Stimulated activated CD8-positive, alpha-beta memory T cell treated with anti-CD3 and anti-CD28 coated beads, Interleukin-2, amount 100 ng/mL, for 48 hours (primary cell): ENCODE results near the gene EFHC2.

Experiments
- DNase-seq, 2 donors: peaks; one replicate each; pipeline ENCODE4 v3.0.0-alpha.2; 2020; ENCODE audit warnings: low read depth in 2 of 2

EFHC2 gene, protein sequence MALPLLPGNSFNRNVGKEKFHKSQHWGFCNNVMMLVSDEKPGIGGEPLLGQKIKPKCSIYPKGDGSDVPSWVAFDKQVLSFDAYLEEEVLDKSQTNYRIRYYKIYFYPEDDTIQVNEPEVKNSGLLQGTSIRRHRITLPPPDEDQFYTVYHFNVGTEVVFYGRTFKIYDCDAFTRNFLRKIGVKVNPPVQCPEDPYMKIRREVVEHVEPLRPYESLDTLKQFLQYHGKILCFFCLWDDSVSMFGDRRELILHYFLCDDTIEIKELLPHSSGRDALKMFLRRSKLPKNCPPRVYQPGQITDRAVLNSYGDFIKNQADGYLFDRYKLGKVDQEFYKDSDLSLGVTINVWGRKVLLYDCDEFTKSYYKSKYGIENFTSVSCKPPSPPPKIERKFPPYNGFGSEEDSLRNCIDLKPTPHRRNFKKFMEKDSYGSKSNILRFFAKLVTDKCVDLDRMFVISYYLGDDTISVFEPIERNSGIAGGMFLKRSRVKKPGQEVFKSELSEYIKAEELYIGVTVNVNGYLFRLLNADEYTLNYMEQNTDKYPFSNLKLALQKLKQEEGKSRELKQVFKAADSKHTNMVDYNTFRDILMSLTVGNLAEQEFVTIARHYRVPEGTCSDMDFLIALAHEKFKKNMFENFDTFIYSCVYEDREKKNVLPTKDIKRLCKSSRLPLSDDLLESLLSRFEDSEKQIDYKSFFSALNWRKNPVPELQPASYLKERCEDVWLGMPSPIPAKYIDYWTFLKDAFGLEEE

DNA sequence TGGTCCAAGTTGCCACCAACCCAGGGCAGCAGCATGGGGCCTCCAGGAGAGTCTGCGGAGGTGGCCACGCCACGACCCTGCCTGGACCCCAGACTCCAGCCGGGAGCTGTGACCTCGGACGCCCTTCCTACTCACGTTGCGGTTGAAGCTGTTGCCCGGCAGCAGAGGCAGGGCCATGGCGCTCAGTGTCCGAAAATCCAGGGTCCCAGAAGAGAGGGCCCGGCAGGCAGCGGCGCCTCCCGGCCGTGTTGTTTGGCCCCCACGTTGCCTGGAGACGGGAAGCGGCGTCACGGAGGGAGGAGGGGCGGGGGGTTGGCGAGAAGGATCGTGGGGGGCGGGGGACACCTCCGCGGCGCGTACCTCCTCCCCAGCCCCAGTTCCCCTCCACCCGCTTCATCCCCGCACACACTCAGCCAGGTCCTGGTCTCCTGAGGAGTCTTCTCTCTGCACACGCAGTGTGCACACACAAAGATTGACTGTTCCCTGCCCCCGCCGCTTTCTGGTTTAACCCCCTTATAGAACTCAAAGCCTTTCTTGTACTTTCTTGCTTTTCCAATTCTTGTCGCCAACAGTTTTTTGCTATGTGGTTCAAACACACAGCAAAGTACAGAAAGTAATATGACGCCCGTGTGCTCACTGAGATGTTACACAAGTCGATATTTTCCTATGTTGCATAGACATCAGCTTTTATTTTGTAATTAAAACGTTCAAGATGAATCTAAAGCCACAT, at the start of gene EFHC2:
TSS of gene EFHC2 (minus strand) at position 261 of the 730 bp plus-strand sequence. CDS start at position 177, 84 bp downstream.
- DNase-seq = peak in 1 of 2 donors; percentile 24

DNA sequence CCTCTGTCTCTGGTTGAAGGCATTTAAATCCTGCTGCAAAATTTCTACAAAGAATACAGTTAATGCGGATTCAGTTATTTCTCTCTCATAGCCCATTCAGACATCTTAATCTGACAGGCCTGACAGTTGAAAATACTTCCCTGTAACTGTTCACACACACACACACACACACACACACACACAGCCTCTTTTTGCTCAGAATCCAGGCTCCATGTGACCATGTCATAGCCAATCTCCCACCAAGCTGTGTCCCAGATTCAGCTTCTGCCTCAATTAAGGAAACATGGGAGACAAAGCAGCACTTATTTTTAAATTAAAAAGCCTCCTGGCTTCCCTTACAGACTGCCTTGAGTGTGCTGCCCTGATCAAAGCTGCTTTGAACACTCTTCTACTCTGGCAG, 49.3 kb upstream of the EFHC2 start:
- no peak for DNase-seq

- no peak for DNase-seq
Observed at GRCh38 chrX:44384688-44385338, 41.3 kb upstream of the EFHC2 start.

GRCh38 chrX:44382871-44383270, 39.4 kb upstream of the EFHC2 start:
- DNase-seq = no peak

- no peak for DNase-seq
Observed at GRCh38 chrX:44352758-44353157, 9.3 kb upstream of the EFHC2 start.

GRCh38 chrX:44349561-44349960, 6.1 kb upstream of the EFHC2 start:
- DNase-seq = no peak

GRCh38 chrX:44344687-44345086, 1.2 kb upstream of the EFHC2 start:
- DNase-seq = no peak

- DNase-seq = peak; percentile 23 to 39
Observed at GRCh38 chrX:44344194-44344593, 722 bp upstream of the EFHC2 start.

- DNase-seq = no peak
Observed at GRCh38 chrX:44342866-44343265, 606 bp downstream of the EFHC2 start.

- DNase-seq = no peak
Observed at GRCh38 chrX:44338361-44338760, 5.1 kb downstream of the EFHC2 start.

DNA sequence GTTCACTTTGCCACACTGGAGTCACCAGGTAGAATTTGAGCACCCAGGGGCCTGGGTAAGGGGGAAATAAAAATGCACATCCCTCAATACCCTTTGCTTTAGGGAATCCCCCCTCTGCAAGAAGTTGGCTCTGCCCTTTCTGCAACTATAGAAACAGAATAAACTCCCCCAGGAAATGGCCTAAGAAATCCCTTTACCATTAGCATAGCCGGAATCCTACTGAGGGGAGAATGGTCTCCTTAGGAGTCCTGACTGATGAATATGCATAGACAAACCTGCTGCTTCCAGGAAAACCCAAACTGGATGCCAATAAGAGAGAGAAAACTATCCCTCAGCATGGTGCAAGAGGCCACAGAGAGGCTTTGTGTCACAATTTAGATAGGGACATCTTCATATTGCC, 11.0 kb downstream of the EFHC2 start:
- no peak for DNase-seq

GRCh38 chrX:44330227-44330626, 13.2 kb downstream of the EFHC2 start:
- DNase-seq = no peak

GRCh38 chrX:44319550-44319949, 23.9 kb downstream of the EFHC2 start:
- no peak for DNase-seq

DNA sequence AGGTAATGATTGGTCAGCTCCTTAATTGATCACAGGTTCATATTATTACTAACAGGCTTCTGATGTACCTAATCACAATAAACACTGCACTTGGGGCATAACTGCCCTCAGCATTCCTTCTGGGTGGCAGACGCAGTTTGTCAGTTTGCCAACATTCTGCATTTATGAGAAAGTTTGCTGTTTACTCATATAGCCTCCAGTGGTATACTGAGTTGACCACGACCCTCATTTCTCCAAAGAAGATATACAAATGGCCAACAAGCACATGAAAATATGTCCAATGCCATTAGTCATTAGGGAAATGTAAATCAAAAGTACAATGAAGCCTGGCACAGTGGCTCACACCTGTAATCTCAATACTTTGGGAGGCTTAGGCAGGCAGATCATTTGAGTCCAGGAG, 26.3 kb downstream of the EFHC2 start:
- no peak for DNase-seq

DNA sequence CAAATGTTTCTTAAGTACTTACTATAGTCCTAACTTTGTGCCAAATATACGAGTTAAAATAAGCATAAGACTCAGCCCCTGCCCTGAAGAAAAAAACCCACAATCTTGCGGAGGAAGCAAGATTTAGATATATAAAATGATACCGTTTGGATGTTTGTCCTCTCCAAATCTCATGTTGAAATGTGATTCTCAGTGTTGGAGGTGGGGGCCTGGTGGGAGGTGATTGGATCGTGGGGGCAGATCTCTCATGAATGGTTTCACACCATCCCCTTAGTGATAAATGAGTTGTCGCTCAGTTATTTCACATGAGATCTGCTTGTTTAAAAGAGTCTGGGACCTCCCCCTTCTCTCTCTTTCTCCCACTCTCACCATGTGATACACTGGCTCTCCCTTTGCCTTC, 28.7 kb downstream of the EFHC2 start:
- DNase-seq = no peak

- DNase-seq = no peak
Observed at GRCh38 chrX:44314259-44314734, 29.2 kb downstream of the EFHC2 start.

DNA sequence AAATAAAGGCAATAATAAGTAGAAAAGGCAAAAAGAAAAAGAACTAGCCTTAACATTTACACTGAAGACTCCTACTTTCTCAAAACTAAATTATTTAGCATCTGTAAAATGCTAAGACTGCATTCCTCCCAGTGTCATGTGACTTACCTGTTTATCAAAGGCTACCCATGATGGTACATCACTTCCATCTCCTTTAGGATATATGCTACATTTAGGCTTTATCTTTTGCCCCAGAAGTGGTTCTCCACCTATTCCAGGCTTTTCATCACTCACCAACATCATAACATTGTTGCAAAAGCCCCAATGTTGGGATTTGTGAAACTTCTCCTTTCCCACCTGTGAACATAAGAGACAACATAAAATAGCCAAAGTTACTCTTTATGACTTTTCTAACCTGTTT, 31.1 kb downstream of the EFHC2 start:
- no peak for DNase-seq

DNA sequence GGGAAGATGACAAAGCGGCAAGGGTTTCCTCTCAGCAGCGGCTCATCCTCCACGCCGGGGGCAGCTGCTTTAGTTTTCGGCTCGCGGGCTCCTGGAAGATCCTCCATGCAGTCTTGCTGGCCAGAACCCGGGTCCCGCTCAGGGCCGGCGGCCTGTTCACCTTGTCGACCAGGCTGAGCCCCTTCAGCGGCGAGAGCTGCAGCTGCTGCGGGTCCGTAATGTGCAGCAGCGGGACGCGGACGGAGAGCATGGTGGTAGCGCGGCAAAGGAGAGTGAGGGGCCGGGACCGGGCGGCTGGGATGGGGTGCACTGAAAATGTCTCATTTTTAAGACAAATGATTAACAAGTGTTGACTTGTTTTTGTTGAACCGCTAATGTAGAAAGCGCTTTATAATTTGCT, 33.2 kb downstream of the EFHC2 start:
- no peak for DNase-seq

- DNase-seq = no peak
Observed at GRCh38 chrX:44308869-44309268, 34.6 kb downstream of the EFHC2 start.

DNA sequence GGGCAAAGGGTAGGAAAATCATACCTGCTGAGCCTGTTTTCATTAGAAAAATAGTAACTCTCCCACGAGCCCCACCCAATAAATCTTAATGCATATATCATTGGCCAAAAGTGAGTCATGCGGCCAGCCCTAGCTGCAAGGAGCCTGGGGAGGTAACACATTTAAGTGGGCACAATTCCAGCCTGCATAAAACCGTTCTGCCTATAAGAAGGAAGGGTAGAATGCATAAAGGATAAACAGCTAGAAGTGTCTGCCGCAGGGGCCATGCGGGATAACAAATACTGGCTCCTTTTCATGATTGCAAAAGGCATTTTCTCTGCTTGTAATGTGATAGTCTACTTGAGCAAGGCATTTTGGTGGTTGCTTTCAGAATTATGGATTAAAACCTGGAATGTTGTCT, 37.1 kb downstream of the EFHC2 start:
- no peak for DNase-seq

DNA sequence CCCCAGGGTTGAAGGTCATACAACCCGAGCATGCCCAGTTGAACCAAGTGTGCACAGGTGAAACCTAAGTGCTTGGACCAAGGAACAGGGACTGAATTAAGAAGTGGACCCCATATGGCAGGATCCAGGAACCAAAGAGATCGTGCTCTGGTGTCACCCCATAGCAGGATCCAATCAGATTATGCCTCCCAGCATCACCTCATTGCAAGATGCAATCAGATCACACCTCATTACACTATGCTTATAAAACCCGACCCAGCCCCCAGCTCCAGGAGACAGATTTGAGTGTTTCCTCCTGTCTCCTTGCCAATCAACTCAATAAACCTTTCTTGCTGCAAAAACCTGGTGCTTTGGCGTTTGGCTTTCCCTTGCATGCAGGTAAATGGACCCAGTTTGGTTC, 37.6 kb downstream of the EFHC2 start:
- DNase-seq = no peak

GRCh38 chrX:44303119-44303518, 40.4 kb downstream of the EFHC2 start:
- no peak for DNase-seq
